ENCODE results near the gene RASA1. TPM values are rescaled to one million over a fixed set of nuclear protein-coding genes. Genes with fewer than 3 reads are reported as not detected.
"Not testable (repeated sequence)": the region's sequence is repeated elsewhere in the genome, so short reads cannot be mapped to it uniquely, and the experiment has no call there.

RASA1 gene
- total RNA-seq, 1 experiment from 2014 or later: 29.6 TPM

DNA sequence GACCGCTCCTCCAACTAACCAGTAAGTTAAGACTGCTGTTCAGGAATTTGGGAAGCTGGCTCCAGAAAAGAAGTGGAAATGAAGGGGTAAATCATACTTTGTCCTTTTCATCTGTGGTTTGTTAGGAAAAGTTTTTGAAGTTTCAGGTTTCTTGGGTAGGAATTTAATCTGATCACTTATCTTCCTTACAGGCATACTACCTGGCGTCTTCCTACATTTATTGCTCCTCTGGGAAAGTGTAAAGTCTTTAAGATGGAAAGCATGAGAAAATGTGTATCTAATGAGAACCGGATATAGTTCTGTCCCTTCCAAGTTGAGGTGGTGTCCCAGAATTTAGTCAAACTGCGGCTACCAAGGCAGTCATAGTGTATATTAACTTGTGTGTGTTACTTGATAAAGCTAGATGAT, 1.3 kb downstream of the RASA1 start:
- DNase-seq: no peak
- no CpG with 5 or more reads among the region's 4 CpGs for WGBS (ENCODE audit: extremely low coverage, insufficient read length, low lambda C conversion rate)
- no peak overlapping the region for H3T11ph ChIP-seq (ENCODE audit: low read length)
- no peak overlapping the region for H2AK5ac ChIP-seq (ENCODE audit: insufficient read length, low read length)
- Mint-ChIP-seq H3K4me1 (peaks cover 32 to 33% of the 10 kb centered on the region in 2 experiments), H3K27me3 (ENCODE audit: low read depth) (peaks cover 25% of the 10 kb centered on the region), H3K36me3 (ENCODE audit: insufficient read depth in 1 of 3, low read depth in 3 of 3) (peaks cover 2 to 5% (median 5%) of the 10 kb centered on the region in 3 experiments; a peak in 5 of 7 replicates), H3K27ac (peak overlapping the region in 2 of 3 experiments; percentile 1 to 99; a peak in 4 of 7 replicates), H3K4me3 (peak overlapping the region; percentile 97 to 100), H3K9me3 (no peaks in the 10 kb centered on the region; a peak in 1 of 5 replicates)
- TF ChIP-seq, protein P1, sequence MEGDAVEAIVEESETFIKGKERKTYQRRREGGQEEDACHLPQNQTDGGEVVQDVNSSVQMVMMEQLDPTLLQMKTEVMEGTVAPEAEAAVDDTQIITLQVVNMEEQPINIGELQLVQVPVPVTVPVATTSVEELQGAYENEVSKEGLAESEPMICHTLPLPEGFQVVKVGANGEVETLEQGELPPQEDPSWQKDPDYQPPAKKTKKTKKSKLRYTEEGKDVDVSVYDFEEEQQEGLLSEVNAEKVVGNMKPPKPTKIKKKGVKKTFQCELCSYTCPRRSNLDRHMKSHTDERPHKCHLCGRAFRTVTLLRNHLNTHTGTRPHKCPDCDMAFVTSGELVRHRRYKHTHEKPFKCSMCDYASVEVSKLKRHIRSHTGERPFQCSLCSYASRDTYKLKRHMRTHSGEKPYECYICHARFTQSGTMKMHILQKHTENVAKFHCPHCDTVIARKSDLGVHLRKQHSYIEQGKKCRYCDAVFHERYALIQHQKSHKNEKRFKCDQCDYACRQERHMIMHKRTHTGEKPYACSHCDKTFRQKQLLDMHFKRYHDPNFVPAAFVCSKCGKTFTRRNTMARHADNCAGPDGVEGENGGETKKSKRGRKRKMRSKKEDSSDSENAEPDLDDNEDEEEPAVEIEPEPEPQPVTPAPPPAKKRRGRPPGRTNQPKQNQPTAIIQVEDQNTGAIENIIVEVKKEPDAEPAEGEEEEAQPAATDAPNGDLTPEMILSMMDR (conservative IDR thresholded peaks at IDR 0.05): no peak
- no peaks in the 10 kb centered on the region for H3K23me2 ChIP-seq (ENCODE audit: insufficient read length, low read depth, low read length, poor library complexity, severe bottlenecking)
- no peak overlapping the region for H3K27ac ChIP-seq (ENCODE audit: insufficient read length, low read depth, low read length)
- no peak overlapping the region for H4K5ac ChIP-seq (ENCODE audit: insufficient read length, low read depth, low read length)
- H2BK5ac ChIP-seq (ENCODE audit: insufficient read length, low read length): no peak overlapping the region
- no peaks in the 10 kb centered on the region for H4K20me1 ChIP-seq (ENCODE audit: control insufficient read depth, insufficient read depth, insufficient read length)
- no peak overlapping the region for H2AFZ ChIP-seq (ENCODE audit: low read length)
- no peak overlapping the region for H3K56ac ChIP-seq (ENCODE audit: insufficient read length, low read depth, low read length)
- no peak overlapping the region for H4K8ac ChIP-seq (replicated peaks; ENCODE audit: insufficient read length, low read depth, low read length)
- H3K27me3 ChIP-seq (ENCODE audit: insufficient read depth, low read length): no peaks in the 10 kb centered on the region
- peak overlapping the region; percentile 45 for H3K4me2 ChIP-seq (ENCODE audit: insufficient read depth, insufficient read length, low read length)
- no peak overlapping the region for H2BK120ac ChIP-seq (ENCODE audit: low read depth, low read length, poor library complexity, severe bottlenecking)
- H4K91ac ChIP-seq (ENCODE audit: insufficient read length, low read depth, low read length): no peak overlapping the region
- H3K18ac ChIP-seq (ENCODE audit: insufficient read length, low read depth, low read length): no peak overlapping the region
- H3K4ac ChIP-seq (ENCODE audit: low read depth, low read length): no peak overlapping the region
- H3K9ac ChIP-seq (ENCODE audit: extremely low read depth, insufficient read length, low read length): no peak overlapping the region
- no peak overlapping the region for H2BK15ac ChIP-seq (ENCODE audit: low read depth, low read length)
- H3K14ac ChIP-seq (ENCODE audit: insufficient read depth, low read length): no peak overlapping the region
- no peak overlapping the region for H2BK12ac ChIP-seq (ENCODE audit: insufficient read length, low read depth, low read length)
- no peak overlapping the region for H2BK20ac ChIP-seq (ENCODE audit: low read depth, low read length, poor library complexity, severe bottlenecking)
- H3K9me3 ChIP-seq (ENCODE audit: control insufficient read depth, low read depth, low read length): no peaks in the 10 kb centered on the region
- peaks cover 4% of the 10 kb centered on the region for H3K79me1 ChIP-seq (ENCODE audit: insufficient read depth, low read depth, low read length, poor library complexity, severe bottlenecking)
- peaks cover 4% of the 10 kb centered on the region; the same call in 1 of the 2 replicates for H3K79me2 ChIP-seq (ENCODE audit: insufficient read depth, low read length)
- no peak overlapping the region for H3K23ac ChIP-seq (ENCODE audit: insufficient read length, low read depth, low read length)
- H3K4me1 ChIP-seq (ENCODE audit: insufficient read depth, low read length): no peaks in the 10 kb centered on the region; the same call in 1 of the 2 replicates

DNA sequence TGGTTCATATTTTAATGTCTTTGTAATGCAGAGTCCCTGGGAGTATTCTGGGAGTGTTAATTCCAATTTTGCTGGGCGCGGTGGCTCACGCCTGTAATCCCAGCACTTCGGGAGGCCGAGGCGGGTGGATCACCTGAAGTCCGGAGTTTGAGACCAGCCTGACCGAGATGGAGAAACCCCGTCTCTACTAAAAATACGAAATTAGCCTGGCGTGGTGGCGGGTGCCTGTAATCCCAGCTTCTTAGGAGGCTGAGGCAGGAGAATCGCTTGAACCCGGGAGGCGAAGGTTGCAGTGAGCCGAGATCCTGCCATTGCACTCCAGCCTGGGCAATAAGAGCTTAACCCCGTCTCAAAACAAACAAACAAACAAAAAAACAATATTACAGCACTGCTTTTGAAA, 3.2 kb downstream of the RASA1 start:
- no CpG with 5 or more reads among the region's 17 CpGs for WGBS (ENCODE audit: extremely low coverage, insufficient read length, low lambda C conversion rate)
- H3K27me3 ChIP-seq (ENCODE audit: insufficient read depth, low read length); DNase-seq; H3K9ac ChIP-seq (ENCODE audit: extremely low read depth, insufficient read length, low read length); H4K8ac ChIP-seq (replicated peaks; ENCODE audit: insufficient read length, low read depth, low read length); H2BK15ac ChIP-seq (ENCODE audit: low read depth, low read length); H4K5ac ChIP-seq (ENCODE audit: insufficient read length, low read depth, low read length); H2BK120ac ChIP-seq (ENCODE audit: low read depth, low read length, poor library complexity, severe bottlenecking); H2BK12ac ChIP-seq (ENCODE audit: insufficient read length, low read depth, low read length); H4K20me1 ChIP-seq (ENCODE audit: control insufficient read depth, insufficient read depth, insufficient read length); H3K36me3 Mint-ChIP-seq (ENCODE audit: insufficient read depth in 1 of 3, low read depth in 3 of 3); H3K4me1 ChIP-seq (ENCODE audit: insufficient read depth, low read length); H3K18ac ChIP-seq (ENCODE audit: insufficient read length, low read depth, low read length); H3K14ac ChIP-seq (ENCODE audit: insufficient read depth, low read length); H3K23me2 ChIP-seq (ENCODE audit: insufficient read length, low read depth, low read length, poor library complexity, severe bottlenecking); H3K56ac ChIP-seq (ENCODE audit: insufficient read length, low read depth, low read length); H3K23ac ChIP-seq (ENCODE audit: insufficient read length, low read depth, low read length); H3K4me2 ChIP-seq (ENCODE audit: insufficient read depth, insufficient read length, low read length); H3K9me3 Mint-ChIP-seq; H2AFZ ChIP-seq (ENCODE audit: low read length); H3K27me3 Mint-ChIP-seq (ENCODE audit: low read depth); H2BK5ac ChIP-seq (ENCODE audit: insufficient read length, low read length); H2BK20ac ChIP-seq (ENCODE audit: low read depth, low read length, poor library complexity, severe bottlenecking); H4K91ac ChIP-seq (ENCODE audit: insufficient read length, low read depth, low read length); H3K27ac ChIP-seq (ENCODE audit: insufficient read length, low read depth, low read length); H3T11ph ChIP-seq (ENCODE audit: low read length); H3K79me1 ChIP-seq (ENCODE audit: insufficient read depth, low read depth, low read length, poor library complexity, severe bottlenecking); H3K27ac Mint-ChIP-seq; H2AK5ac ChIP-seq (ENCODE audit: insufficient read length, low read length); H3K4ac ChIP-seq (ENCODE audit: low read depth, low read length); H3K9me3 ChIP-seq (ENCODE audit: control insufficient read depth, low read depth, low read length): not testable (repeated sequence)
- peaks cover 11% of the 10 kb centered on the region; the same call in 1 of the 2 replicates for H3K79me2 ChIP-seq (ENCODE audit: insufficient read depth, low read length)
- H3K4me3 Mint-ChIP-seq: peak overlapping the region in 1 of 2 experiments; percentile 22; a peak in 1 of 5 replicates
- H3K4me1 Mint-ChIP-seq: peaks cover 27% of the 10 kb centered on the region in 2 experiments

Measured in H9 (cell line).